ENCODE measurements around the gene ACIN1.

Gene ACIN1

GRCh38 chr14:23056145-23056955 lies 38.6 kb downstream of the ACIN1 start:
- FAIRE-seq = peak; percentile 87
- peak; percentile 94 for DNase-seq (ENCODE audit: insufficient read length, low spot score)
- no peak for TF ChIP-seq POLR2A (IDR thresholded peaks at IDR 0.05; ENCODE audit: low read depth, low read length)
- TF ChIP-seq TAF1 (IDR thresholded peaks at IDR 0.05; ENCODE audit: low read depth, low read length) = no peak
- TF ChIP-seq PAX5 (IDR thresholded peaks at IDR 0.05; ENCODE audit: insufficient read depth, low read length, severe bottlenecking) = no peak
- no peak for TF ChIP-seq SPI1 (IDR thresholded peaks at IDR 0.05; ENCODE audit: low read depth, low read length)
- TF ChIP-seq POLR2AphosphoS5 (IDR thresholded peaks at IDR 0.05; ENCODE audit: low read depth, low read length) = no peak
- TF ChIP-seq POU2F2 (IDR thresholded peaks at IDR 0.05; ENCODE audit: low read depth, low read length) = no peak

GRCh38 chr14:23055621-23056144 lies 39.3 kb downstream of the ACIN1 start:
- no peak for TF ChIP-seq POU2F2 (IDR thresholded peaks at IDR 0.05; ENCODE audit: low read depth, low read length)
- TF ChIP-seq POLR2AphosphoS5 (IDR thresholded peaks at IDR 0.05; ENCODE audit: low read depth, low read length) = no peak
- no peak for TF ChIP-seq SPI1 (IDR thresholded peaks at IDR 0.05; ENCODE audit: low read depth, low read length)
- no peak for TF ChIP-seq POLR2A (IDR thresholded peaks at IDR 0.05; ENCODE audit: low read depth, low read length)
- no peak for TF ChIP-seq TAF1 (IDR thresholded peaks at IDR 0.05; ENCODE audit: low read depth, low read length)
- TF ChIP-seq PAX5 (IDR thresholded peaks at IDR 0.05; ENCODE audit: insufficient read depth, low read length, severe bottlenecking) = no peak
- FAIRE-seq = no peak
- DNase-seq (ENCODE audit: insufficient read length, low spot score) = no peak

GRCh38 chr14:23055147-23055550 lies 39.8 kb downstream of the ACIN1 start:
- FAIRE-seq = no peak
- no peak for DNase-seq (ENCODE audit: insufficient read length, low spot score)
- TF ChIP-seq TAF1 (IDR thresholded peaks at IDR 0.05; ENCODE audit: low read depth, low read length) (no peak), SPI1 (IDR thresholded peaks at IDR 0.05; ENCODE audit: low read depth, low read length) (no peak), PAX5 (IDR thresholded peaks at IDR 0.05; ENCODE audit: insufficient read depth, low read length, severe bottlenecking) (no peak), POLR2AphosphoS5 (IDR thresholded peaks at IDR 0.05; ENCODE audit: low read depth, low read length) (no peak), POLR2A (IDR thresholded peaks at IDR 0.05; ENCODE audit: low read depth, low read length) (no peak), POU2F2 (IDR thresholded peaks at IDR 0.05; ENCODE audit: low read depth, low read length) (no peak)

GRCh38 chr14:23054000-23054811 lies 40.7 kb downstream of the ACIN1 start:
- no peak for FAIRE-seq
- TF ChIP-seq PAX5 (IDR thresholded peaks at IDR 0.05; ENCODE audit: insufficient read depth, low read length, severe bottlenecking) (no peak), TAF1 (IDR thresholded peaks at IDR 0.05; ENCODE audit: low read depth, low read length) (no peak), SPI1 (IDR thresholded peaks at IDR 0.05; ENCODE audit: low read depth, low read length) (no peak), POLR2AphosphoS5 (IDR thresholded peaks at IDR 0.05; ENCODE audit: low read depth, low read length) (no peak), POU2F2 (IDR thresholded peaks at IDR 0.05; ENCODE audit: low read depth, low read length) (no peak), POLR2A (IDR thresholded peaks at IDR 0.05; ENCODE audit: low read depth, low read length) (no peak)
- no peak for DNase-seq (ENCODE audit: insufficient read length, low spot score)

- TF ChIP-seq PAX5 (IDR thresholded peaks at IDR 0.05; ENCODE audit: insufficient read depth, low read length, severe bottlenecking) (no peak), TAF1 (IDR thresholded peaks at IDR 0.05; ENCODE audit: low read depth, low read length) (no peak), SPI1 (IDR thresholded peaks at IDR 0.05; ENCODE audit: low read depth, low read length) (no peak), POLR2A (IDR thresholded peaks at IDR 0.05; ENCODE audit: low read depth, low read length) (no peak), POU2F2 (IDR thresholded peaks at IDR 0.05; ENCODE audit: low read depth, low read length) (no peak), POLR2AphosphoS5 (IDR thresholded peaks at IDR 0.05; ENCODE audit: low read depth, low read length) (no peak)
- FAIRE-seq (no peak), DNase-seq (ENCODE audit: insufficient read length, low spot score) (no peak)
These were observed 41.5 kb downstream of the ACIN1 start for GRCh38 chr14:23053426-23053825.

GRCh38 chr14:23052671-23053070 lies 42.3 kb downstream of the ACIN1 start:
- no peak for FAIRE-seq
- DNase-seq (ENCODE audit: insufficient read length, low spot score) = no peak
- no peak for TF ChIP-seq SPI1 (IDR thresholded peaks at IDR 0.05; ENCODE audit: low read depth, low read length)
- TF ChIP-seq PAX5 (IDR thresholded peaks at IDR 0.05; ENCODE audit: insufficient read depth, low read length, severe bottlenecking) = no peak
- TF ChIP-seq TAF1 (IDR thresholded peaks at IDR 0.05; ENCODE audit: low read depth, low read length) = no peak
- no peak for TF ChIP-seq POLR2AphosphoS5 (IDR thresholded peaks at IDR 0.05; ENCODE audit: low read depth, low read length)

- DNase-seq (ENCODE audit: insufficient read length, low spot score) = no peak
- no peak for TF ChIP-seq PAX5 (IDR thresholded peaks at IDR 0.05; ENCODE audit: insufficient read depth, low read length, severe bottlenecking)
- no peak for TF ChIP-seq POU2F2 (IDR thresholded peaks at IDR 0.05; ENCODE audit: low read depth, low read length)
- no peak for TF ChIP-seq POLR2AphosphoS5 (IDR thresholded peaks at IDR 0.05; ENCODE audit: low read depth, low read length)
- TF ChIP-seq SPI1 (IDR thresholded peaks at IDR 0.05; ENCODE audit: low read depth, low read length) = no peak
- TF ChIP-seq TAF1 (IDR thresholded peaks at IDR 0.05; ENCODE audit: low read depth, low read length) = no peak
- no peak for TF ChIP-seq POLR2A (IDR thresholded peaks at IDR 0.05; ENCODE audit: low read depth, low read length)
- FAIRE-seq = no peak
These were observed 42.7 kb downstream of the ACIN1 start for GRCh38 chr14:23052182-23052623.

GRCh38 chr14:23051141-23052057 lies 43.5 kb downstream of the ACIN1 start:
- DNase-seq (ENCODE audit: insufficient read length, low spot score) (no peak), FAIRE-seq (peak; percentile 5)
- TF ChIP-seq SPI1 (IDR thresholded peaks at IDR 0.05; ENCODE audit: low read depth, low read length) (no peak), POLR2A (IDR thresholded peaks at IDR 0.05; ENCODE audit: low read depth, low read length) (no peak), PAX5 (IDR thresholded peaks at IDR 0.05; ENCODE audit: insufficient read depth, low read length, severe bottlenecking) (no peak), POU2F2 (IDR thresholded peaks at IDR 0.05; ENCODE audit: low read depth, low read length) (no peak), TAF1 (IDR thresholded peaks at IDR 0.05; ENCODE audit: low read depth, low read length) (no peak), POLR2AphosphoS5 (IDR thresholded peaks at IDR 0.05; ENCODE audit: low read depth, low read length) (no peak)

Measured in GM12891 (cell line).